22Rv1 (cell line): ENCODE data around the gene KCNE3.

Source experiments
- H3K27ac ChIP-seq: fragments of 450-650 bp; 2 replicates; pipeline ENCODE4 v1.5.1; 2017
- CTCF ChIP-seq: fragments of 450-650 bp; IDR thresholded peaks from 2 replicates; pipeline ENCODE4 v1.5.1; 2017; ENCODE audit warnings: mild to moderate bottlenecking
- ZFX ChIP-seq: fragments of 450-650 bp; IDR thresholded peaks from 2 replicates; pipeline ENCODE4 v1.6.1; 2017; ENCODE audit warnings: antibody characterized with exemption, borderline replicate concordance

The KCNE3 gene

GRCh38 chr11:74480688-74481417, 13.5 kb upstream of the KCNE3 start:
- H3K27ac ChIP-seq, result no peak overlapping the region
- no peak for TF ChIP-seq CTCF
- TF ChIP-seq ZFX, result no peak

GRCh38 chr11:74479732-74480123, 12.4 kb upstream of the KCNE3 start:
- TF ChIP-seq ZFX (no peak), CTCF (no peak)
- no peak overlapping the region for H3K27ac ChIP-seq

GRCh38 chr11:74478877-74479731, 11.8 kb upstream of the KCNE3 start:
- TF ChIP-seq CTCF (no peak), ZFX (no peak)
- no peak overlapping the region for H3K27ac ChIP-seq

- no peak overlapping the region for H3K27ac ChIP-seq
- no peak for TF ChIP-seq CTCF
- no peak for TF ChIP-seq ZFX
These were observed 9.2 kb upstream of the KCNE3 start for GRCh38 chr11:74476536-74476935.

- no peak for TF ChIP-seq CTCF
- no peak for TF ChIP-seq ZFX
- no peak overlapping the region for H3K27ac ChIP-seq
These were observed 7.0 kb upstream of the KCNE3 start for GRCh38 chr11:74474316-74474715.

GRCh38 chr11:74473382-74474173, 6.2 kb upstream of the KCNE3 start:
- TF ChIP-seq CTCF (no peak), ZFX (no peak)
- no peak overlapping the region for H3K27ac ChIP-seq
